Thymus (tissue), 11 donors: ENCODE results near the gene RAB44. TPM values are rescaled to one million over a fixed set of nuclear protein-coding genes. Genes with fewer than 3 reads are reported as not detected.

Source experiments
- DNase-seq, 9 donors: peaks; one replicate each; pipeline ENCODE4 v3.0.0-alpha.2; 2013; ENCODE audit warnings: low spot score in 9 of 9, low read depth in 6 of 9, missing footprints in 1 of 9
- H3K27ac ChIP-seq, 2 donors: one replicate each; pipeline ENCODE4 v1.5.1; 2013; ENCODE audit warnings: control low read depth in 1 of 2, low read depth in 1 of 2, low read length in 1 of 2, mild to moderate bottlenecking in 1 of 2, moderate library complexity in 1 of 2
- H3K27me3 ChIP-seq, 2 donors: one replicate each; pipeline ENCODE4 v1.5.1; 2013; ENCODE audit warnings: low read length in 1 of 2; ENCODE audit not compliant: control insufficient read depth in 2 of 2, insufficient read depth in 1 of 2
- H3K36me3 ChIP-seq, 2 donors: one replicate each; pipeline ENCODE4 v1.5.1; 2013; ENCODE audit warnings: low read length in 1 of 2, mild to moderate bottlenecking in 1 of 2, moderate library complexity in 1 of 2; ENCODE audit not compliant: control insufficient read depth in 2 of 2, insufficient read depth in 2 of 2
- H3K4me1 ChIP-seq, 2 donors: one replicate each; pipeline ENCODE4 v1.5.1; 2013; ENCODE audit warnings: low read length in 2 of 2; ENCODE audit not compliant: control insufficient read depth in 2 of 2, insufficient read depth in 2 of 2
- H3K4me3 ChIP-seq, 2 donors: one replicate each; pipeline ENCODE4 v1.5.1; 2013; ENCODE audit warnings: low read length in 2 of 2, control low read depth in 1 of 2, mild to moderate bottlenecking in 1 of 2
- H3K9me3 ChIP-seq, 2 donors: one replicate each; pipeline ENCODE4 v1.5.1; 2013; ENCODE audit warnings: low read length in 1 of 2, mild to moderate bottlenecking in 1 of 2; ENCODE audit not compliant: control insufficient read depth in 2 of 2, insufficient read depth in 1 of 2
- WGBS: extraction: QIAGEN DNeasy Blood & Tissue Kit; methylation state at CpG from one replicate; pipeline ENCODE4 v1.1.7; 2013; 5-methylcytosine and 5-hydroxymethylcytosine counted together
- polyA plus RNA-seq: library from polyadenylated mRNA; stranded (reverse); fragments of 200-250 nt; gene quantifications from one replicate; pipeline ENCODE4 v1.2.3, GENCODE V29; 2013
- total RNA-seq: library from RNA; stranded (reverse); fragments of 120-200 nt; gene quantifications from one replicate; pipeline ENCODE4 v1.2.4, GENCODE V29; 2013
- donor health status: healthy.

RAB44 gene
- total and polyA plus RNA-seq, 2 donors, result 0.27 to 0.28 TPM

DNA sequence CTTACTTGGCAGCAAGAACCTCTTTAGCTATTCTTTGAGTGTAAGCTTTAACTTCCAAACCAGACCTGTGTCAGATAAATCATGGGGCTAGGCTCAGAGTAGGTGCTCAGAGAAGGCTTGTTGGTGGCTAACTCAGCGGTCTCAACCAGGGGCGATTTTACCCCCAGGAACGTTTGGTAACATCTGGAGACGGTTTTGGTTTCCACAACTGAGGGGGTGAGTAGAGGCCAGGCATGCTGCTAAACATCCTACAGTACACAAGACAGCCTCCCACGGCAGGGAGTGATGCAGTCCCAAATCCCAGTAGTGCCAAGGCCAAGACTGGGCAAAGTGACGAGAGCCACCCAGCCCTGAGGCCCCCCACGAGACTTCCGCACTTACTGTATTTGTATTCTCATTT is 59.2 kb downstream of the RAB44 start:
- no peak for DNase-seq
- Histone ChIP-seq H3K36me3 (no peaks in the 10 kb centered on the region), H3K9me3 (no peaks in the 10 kb centered on the region), H3K27me3 (no peaks in the 10 kb centered on the region), H3K27ac (no peak overlapping the region), H3K4me3 (no peak overlapping the region), H3K4me1 (peaks cover 0 to 39% of the 10 kb centered on the region in 2 donors)
- 91% methylated on average over 8 of the region's 8 CpGs for WGBS

DNA sequence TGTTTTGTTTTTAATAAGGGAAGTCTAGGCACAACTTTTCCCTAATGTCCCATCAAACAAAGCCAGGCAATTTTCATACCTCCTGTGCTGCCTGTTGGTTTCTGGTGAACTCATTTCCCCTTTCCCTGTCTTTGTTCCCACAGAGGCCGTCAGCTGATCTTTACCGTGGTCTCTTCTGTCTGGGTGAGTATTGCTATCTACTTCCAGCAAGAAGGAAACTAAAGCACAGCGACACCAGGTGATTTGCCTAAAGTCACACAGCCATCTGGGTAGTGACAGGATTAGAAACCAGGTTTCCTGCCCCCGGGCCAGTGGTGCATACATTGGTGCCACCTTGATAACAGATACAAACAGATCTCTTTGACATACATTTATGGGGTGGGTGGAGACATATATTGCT is 59.6 kb downstream of the RAB44 start:
- H3K27me3 ChIP-seq, result no peaks in the 10 kb centered on the region
- H3K4me3 ChIP-seq, result no peak overlapping the region
- no peak overlapping the region for H3K27ac ChIP-seq
- H3K36me3 ChIP-seq, result no peaks in the 10 kb centered on the region
- 60% methylated on average over 4 of the region's 4 CpGs for WGBS
- H3K9me3 ChIP-seq, result no peaks in the 10 kb centered on the region
- DNase-seq, result no peak
- H3K4me1 ChIP-seq, result peaks cover 0 to 39% of the 10 kb centered on the region in 2 donors

DNA sequence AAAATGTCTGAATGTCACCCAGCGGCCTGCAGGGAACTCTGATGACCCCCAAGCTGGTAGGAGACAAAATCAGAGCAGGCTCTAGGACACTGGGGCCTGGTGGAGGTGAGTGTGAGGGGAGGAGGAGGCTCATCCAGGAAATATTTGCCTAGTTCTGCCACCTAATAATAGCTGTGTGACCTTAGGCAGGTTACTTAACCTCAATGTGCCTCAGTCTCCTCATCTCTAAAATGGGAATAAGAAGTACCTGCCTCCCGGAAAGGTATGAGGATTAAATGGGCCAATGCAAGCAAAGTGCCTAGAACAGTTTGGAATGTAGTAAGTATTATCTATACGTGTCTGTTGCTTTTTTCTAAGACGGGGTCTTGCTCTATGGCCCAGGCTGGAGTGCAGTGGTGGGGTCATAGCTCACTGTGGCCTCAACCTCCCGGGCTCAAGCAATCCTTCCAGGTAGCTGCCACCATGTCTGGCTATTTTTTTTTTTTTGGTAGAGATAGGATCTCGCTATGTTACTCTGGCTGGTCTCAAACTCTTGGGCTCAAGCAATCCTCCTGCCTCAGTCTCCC is 60.4 kb downstream of the RAB44 start:
- H3K4me1 ChIP-seq, result peaks cover 0 to 34% of the 10 kb centered on the region in 2 donors
- no peaks in the 10 kb centered on the region for H3K27me3 ChIP-seq
- WGBS, result 79% methylated on average over 6 of the region's 6 CpGs
- no peak overlapping the region for H3K27ac ChIP-seq
- H3K9me3 ChIP-seq, result no peaks in the 10 kb centered on the region
- no peak for DNase-seq
- no peaks in the 10 kb centered on the region for H3K36me3 ChIP-seq
- H3K4me3 ChIP-seq, result no peak overlapping the region

DNA sequence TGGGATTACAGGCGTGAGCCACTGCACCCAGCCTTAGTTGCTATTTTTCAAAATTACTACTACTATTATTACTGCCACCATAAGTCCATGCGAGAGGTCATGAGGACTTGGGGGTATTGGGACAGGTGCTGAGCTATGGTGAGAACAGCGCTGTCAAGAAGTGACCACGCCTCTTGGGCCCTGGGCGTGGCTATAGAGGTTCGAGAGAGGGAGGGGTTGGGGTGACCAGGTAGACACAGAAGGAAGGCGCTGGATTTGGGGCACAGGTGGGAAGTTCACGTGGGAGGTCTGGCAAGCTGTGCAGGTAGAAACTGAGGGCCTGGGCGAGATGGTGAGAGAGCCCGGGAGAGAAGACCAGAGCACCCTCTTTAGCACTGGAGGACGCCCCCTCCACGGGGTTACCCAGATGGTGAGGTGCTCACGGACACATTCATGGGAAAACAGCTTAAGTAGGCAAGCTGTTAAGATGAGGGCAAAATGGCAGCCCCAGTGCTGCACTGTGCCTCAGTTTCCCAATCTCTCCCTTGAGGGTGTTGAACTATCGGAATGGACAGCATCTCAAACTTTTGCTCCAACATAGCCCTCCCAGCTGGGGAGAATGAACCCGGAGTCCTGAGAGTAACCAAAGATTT is 61.0 kb downstream of the RAB44 start:
- H3K27me3 ChIP-seq, result no peaks in the 10 kb centered on the region
- 89% methylated on average over 15 of the region's 15 CpGs for WGBS
- H3K36me3 ChIP-seq, result no peaks in the 10 kb centered on the region
- H3K9me3 ChIP-seq, result no peaks in the 10 kb centered on the region
- DNase-seq, result no peak
- peaks cover 0 to 34% of the 10 kb centered on the region in 2 donors for H3K4me1 ChIP-seq
- H3K27ac ChIP-seq, result no peak overlapping the region
- H3K4me3 ChIP-seq, result no peak overlapping the region

DNA sequence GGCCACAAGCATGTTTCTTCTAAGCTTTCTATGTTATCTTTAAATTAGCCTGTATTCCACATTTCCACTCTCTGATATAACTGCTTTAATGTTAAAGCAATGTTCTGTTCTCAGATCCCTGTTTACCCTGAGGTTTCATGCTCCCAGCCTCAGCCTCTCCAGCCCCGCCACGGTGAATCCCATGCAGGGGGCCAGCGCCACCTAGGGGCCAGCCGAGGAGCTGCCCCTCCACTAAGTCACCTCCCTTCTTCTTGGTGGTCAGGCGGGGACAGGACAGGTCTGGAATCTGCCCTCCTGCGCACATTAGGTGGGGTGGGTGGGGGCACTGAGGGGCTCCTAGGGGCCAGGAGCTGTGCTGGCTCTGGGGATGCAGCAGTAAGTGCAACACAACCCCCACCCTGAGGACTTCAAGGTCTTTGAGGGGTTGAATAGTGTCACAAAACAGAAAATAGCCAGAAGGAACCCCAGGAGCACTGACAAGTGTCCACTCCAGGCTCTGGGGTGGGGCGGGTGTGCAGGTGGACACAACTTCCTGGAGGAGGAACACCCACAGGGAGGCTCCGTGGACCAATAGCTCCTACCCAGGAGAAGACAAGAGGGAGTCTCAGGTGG is 61.6 kb downstream of the RAB44 start:
- no peaks in the 10 kb centered on the region for H3K36me3 ChIP-seq
- WGBS, result 17% methylated on average over 8 of the region's 8 CpGs
- no peaks in the 10 kb centered on the region for H3K27me3 ChIP-seq
- no peaks in the 10 kb centered on the region for H3K9me3 ChIP-seq
- H3K4me1 ChIP-seq, result peaks cover 0 to 28% of the 10 kb centered on the region in 2 donors
- DNase-seq, result peak in 7 of 9 donors; percentile 44 to 72 (median 56)
- H3K4me3 ChIP-seq, result no peak overlapping the region
- no peak overlapping the region for H3K27ac ChIP-seq

DNA sequence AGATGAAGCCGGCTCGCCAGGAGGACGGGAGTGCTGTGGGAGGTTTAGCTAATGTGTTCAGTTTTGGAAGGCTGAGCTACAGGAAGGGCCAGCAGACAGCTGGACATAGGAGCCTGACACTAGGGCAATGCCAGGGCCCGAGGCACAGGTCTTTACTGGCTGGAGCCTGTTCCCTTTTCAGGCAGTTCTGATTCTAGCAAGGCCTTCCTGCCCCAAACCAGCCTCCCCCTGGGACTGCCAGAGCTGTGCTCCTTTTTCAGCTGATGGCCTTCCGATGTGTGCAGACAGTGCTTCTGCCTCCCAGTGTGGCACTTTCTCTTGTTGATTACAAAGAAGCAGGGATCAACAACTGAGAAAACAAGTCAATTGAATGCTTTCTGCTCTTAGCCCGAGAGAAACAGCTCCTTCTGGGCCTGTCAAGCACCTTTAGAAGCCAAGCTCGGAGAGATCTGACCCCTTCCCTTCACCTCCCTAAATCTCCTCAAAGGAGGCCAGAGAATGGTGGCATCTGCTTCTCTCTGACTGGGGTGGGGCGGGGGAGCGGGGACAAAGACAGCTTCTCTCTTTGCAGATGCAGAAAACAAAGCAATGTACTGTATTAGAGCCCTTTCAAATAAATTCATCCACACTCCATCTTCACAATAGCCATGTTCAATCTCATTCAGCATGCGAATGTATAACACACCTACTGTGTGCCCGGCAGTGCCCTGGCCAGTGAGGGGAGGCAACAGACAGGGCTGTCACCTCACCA is 63.2 kb downstream of the RAB44 start:
- H3K4me3 ChIP-seq, result no peak overlapping the region
- H3K27me3 ChIP-seq, result no peaks in the 10 kb centered on the region
- DNase-seq, result no peak

DNA sequence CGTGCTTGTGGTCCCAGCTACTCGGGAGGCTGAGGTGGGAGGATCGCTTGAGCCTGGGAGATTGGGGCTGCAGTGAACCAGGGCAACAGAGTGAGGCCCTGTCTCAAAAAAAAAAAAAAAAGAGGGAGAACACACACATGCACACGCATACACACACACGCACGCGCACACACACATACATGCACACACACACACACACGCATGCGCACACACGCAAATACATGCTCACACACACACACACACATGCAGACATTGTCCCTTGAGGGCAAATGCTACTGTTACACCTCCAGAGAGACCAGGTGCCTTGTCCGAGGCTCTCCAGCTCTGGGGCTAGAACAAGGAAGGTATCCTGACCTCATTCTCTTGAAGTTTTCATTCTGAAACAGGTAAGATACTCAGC is 64.5 kb downstream of the RAB44 start:
- no peaks in the 10 kb centered on the region for H3K9me3 ChIP-seq
- 96% methylated on average over 11 of the region's 11 CpGs for WGBS
- H3K27ac ChIP-seq, result no peak overlapping the region
- no peak overlapping the region for H3K4me3 ChIP-seq
- DNase-seq, result no peak
- H3K36me3 ChIP-seq, result no peaks in the 10 kb centered on the region
- no peaks in the 10 kb centered on the region for H3K27me3 ChIP-seq
- H3K4me1 ChIP-seq, result peaks cover 0 to 25% of the 10 kb centered on the region in 2 donors

More for the DNA sequence above, 63.2 kb downstream of the RAB44 start:
- WGBS, result 96% methylated on average over 11 of the region's 11 CpGs
- no peaks in the 10 kb centered on the region for H3K36me3 ChIP-seq
- H3K4me1 ChIP-seq, result peaks cover 0 to 28% of the 10 kb centered on the region in 2 donors
- H3K27ac ChIP-seq, result no peak overlapping the region
- H3K9me3 ChIP-seq, result no peaks in the 10 kb centered on the region

DNA sequence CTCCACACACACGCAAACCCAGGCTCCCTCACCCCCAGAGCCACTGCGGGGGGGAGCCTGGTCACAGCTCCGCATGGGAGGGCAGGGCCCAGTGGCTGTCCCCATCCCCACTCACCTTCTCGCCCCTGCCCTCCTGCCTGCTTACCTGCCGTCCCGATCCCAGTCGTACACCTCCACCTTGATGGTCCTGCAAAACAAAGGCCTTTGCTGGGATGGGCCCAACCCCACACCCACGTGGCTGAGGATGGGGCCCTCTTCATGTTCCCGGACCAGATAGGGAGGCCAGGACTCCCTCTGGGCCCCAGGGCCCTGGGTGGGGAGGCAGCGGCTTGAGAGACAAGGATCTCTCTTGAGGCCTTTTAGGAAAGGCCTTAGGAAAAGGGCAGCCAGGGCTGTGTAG is 67.6 kb downstream of the RAB44 start:
- Histone ChIP-seq H3K9me3 (no peaks in the 10 kb centered on the region), H3K36me3 (no peaks in the 10 kb centered on the region), H3K27ac (no peak overlapping the region), H3K27me3 (no peaks in the 10 kb centered on the region), H3K4me3 (no peak overlapping the region), H3K4me1 (peaks cover 12 to 37% of the 10 kb centered on the region in 2 donors)
- DNase-seq, result no peak
- WGBS, result 88% methylated on average over 10 of the region's 10 CpGs
